ENCODE data around the gene SYNE1. TPM values are rescaled to one million over a fixed set of nuclear protein-coding genes. Genes with fewer than 3 reads are reported as not detected.
"Not testable (repeated sequence)": the region's sequence is repeated elsewhere in the genome, so short reads cannot be mapped to it uniquely, and the experiment has no call there.

Gene SYNE1
- total RNA-seq, 1 experiment from 2014 or later, result 23.0 TPM

DNA sequence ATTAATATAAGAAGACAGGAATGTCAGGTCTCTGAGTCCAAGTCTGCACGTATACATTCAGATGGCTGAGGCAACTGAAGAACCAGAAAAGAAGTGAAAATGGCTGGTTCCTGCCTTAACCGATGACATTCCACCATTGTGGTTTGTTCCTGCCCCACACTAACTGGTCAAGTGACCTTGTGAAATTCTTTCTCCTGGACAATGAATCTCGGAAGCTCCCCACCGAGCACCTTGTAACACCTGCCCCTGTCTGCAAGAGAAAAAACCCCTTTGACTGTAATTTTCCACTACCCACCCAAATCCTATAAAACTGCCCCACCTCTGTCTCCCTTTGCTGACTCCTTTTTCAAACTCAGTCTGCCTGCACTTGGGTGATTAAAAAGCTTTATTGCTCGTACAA, 140.4 kb downstream of the SYNE1 start:
- Histone ChIP-seq H3K36me3 (ENCODE audit: control insufficient read depth, insufficient read depth, low read length) (no peaks in the 10 kb centered on the region), H3K9me3 (no peaks in the 10 kb centered on the region), H3K4me1 (no peaks in the 10 kb centered on the region), H3K27me3 (replicated peaks; ENCODE audit: control insufficient read depth, insufficient read depth, low read length) (no peaks in the 10 kb centered on the region), H3K4me3 (ENCODE audit: low read depth, low read length) (no peak overlapping the region)
- peaks cover 3% of the 10 kb centered on the region for H3K27me3 Mint-ChIP-seq (ENCODE audit: insufficient read depth, unreplicated experiment)
- no peaks in the 10 kb centered on the region for H3K36me3 Mint-ChIP-seq (ENCODE audit: insufficient read depth, unreplicated experiment)
- intact Hi-C loops (cut with micrococcal nuclease; ENCODE audit: unreplicated experiment), result no loop called here
- no peaks in the 10 kb centered on the region for H3K9me3 Mint-ChIP-seq (ENCODE audit: unreplicated experiment)
- POLR2A ChIA-PET, result no interaction called here
- TF ChIP-seq, protein P1, sequence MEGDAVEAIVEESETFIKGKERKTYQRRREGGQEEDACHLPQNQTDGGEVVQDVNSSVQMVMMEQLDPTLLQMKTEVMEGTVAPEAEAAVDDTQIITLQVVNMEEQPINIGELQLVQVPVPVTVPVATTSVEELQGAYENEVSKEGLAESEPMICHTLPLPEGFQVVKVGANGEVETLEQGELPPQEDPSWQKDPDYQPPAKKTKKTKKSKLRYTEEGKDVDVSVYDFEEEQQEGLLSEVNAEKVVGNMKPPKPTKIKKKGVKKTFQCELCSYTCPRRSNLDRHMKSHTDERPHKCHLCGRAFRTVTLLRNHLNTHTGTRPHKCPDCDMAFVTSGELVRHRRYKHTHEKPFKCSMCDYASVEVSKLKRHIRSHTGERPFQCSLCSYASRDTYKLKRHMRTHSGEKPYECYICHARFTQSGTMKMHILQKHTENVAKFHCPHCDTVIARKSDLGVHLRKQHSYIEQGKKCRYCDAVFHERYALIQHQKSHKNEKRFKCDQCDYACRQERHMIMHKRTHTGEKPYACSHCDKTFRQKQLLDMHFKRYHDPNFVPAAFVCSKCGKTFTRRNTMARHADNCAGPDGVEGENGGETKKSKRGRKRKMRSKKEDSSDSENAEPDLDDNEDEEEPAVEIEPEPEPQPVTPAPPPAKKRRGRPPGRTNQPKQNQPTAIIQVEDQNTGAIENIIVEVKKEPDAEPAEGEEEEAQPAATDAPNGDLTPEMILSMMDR (IDR thresholded peaks at IDR 0.05; ENCODE audit: insufficient read depth in 1 of 2, low read depth in 1 of 2, low read length in 1 of 2, severe bottlenecking in 1 of 2, unreplicated experiment in 1 of 2), result no peak
- CTCF ChIA-PET, result no interaction called here
- H3K4me3 Mint-ChIP-seq (ENCODE audit: unreplicated experiment), result no peak overlapping the region
- no peak overlapping the region for H3K27ac Mint-ChIP-seq (ENCODE audit: unreplicated experiment)
- no TSS peak for BruUV-seq (replicated peaks)
- no peak for DNase-seq
- H3K4me1 Mint-ChIP-seq (ENCODE audit: low read depth, unreplicated experiment), result no peaks in the 10 kb centered on the region

DNA sequence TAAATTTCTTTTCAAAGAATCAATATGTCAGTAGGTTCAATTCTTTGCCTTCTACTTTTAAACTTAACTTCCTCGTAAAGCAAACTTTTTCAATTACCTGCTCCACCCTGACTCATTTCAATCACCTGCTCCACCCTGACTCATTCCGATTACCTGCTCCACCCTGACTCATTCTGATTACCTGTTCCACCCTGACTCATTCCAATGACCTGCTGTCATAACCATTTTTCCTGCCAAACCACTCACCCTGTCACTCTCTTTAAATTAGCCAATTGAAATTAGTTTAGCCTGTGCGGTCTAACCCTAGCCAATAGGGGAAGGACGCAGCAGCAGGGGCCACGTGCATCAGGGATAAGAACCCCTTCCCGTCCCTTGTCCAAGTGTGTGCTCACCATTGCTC, 141.7 kb downstream of the SYNE1 start:
- H3K36me3 Mint-ChIP-seq (ENCODE audit: insufficient read depth, unreplicated experiment); intact Hi-C loops (cut with micrococcal nuclease; ENCODE audit: unreplicated experiment); H3K27me3 Mint-ChIP-seq (ENCODE audit: insufficient read depth, unreplicated experiment); H3K36me3 ChIP-seq (ENCODE audit: control insufficient read depth, insufficient read depth, low read length); H3K27ac Mint-ChIP-seq (ENCODE audit: unreplicated experiment); H3K4me3 ChIP-seq (ENCODE audit: low read depth, low read length); POLR2A ChIA-PET; H3K27me3 ChIP-seq (replicated peaks; ENCODE audit: control insufficient read depth, insufficient read depth, low read length); H3K9me3 ChIP-seq; BruUV-seq (replicated peaks); H3K4me3 Mint-ChIP-seq (ENCODE audit: unreplicated experiment); DNase-seq; H3K4me1 Mint-ChIP-seq (ENCODE audit: low read depth, unreplicated experiment); H3K9me3 Mint-ChIP-seq (ENCODE audit: unreplicated experiment); H3K4me1 ChIP-seq; CTCF ChIA-PET: not testable (repeated sequence)

DNA sequence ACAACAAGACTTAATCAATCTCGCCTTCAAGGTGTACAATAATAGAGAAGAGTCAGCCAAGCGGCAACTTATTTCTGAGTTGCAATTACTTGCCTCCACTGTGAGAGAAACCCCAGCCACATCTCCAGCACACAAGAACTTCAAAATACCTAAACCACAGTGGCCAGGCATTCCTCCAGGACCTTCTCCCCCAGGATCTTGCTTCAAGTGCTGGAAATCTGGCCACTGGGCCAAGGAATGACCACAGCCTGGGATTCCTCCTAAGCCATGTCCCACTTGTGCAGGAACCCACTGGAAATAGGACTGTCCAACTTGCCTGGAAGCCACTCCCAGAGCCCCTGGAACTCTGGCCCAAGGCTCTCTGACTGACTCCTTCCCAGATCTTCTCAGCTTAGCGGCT, 144.9 kb downstream of the SYNE1 start:
- H3K27me3 Mint-ChIP-seq (ENCODE audit: insufficient read depth, unreplicated experiment); H3K4me3 Mint-ChIP-seq (ENCODE audit: unreplicated experiment); H3K9me3 Mint-ChIP-seq (ENCODE audit: unreplicated experiment); H3K36me3 Mint-ChIP-seq (ENCODE audit: insufficient read depth, unreplicated experiment); H3K4me1 ChIP-seq; H3K27me3 ChIP-seq (replicated peaks; ENCODE audit: control insufficient read depth, insufficient read depth, low read length); POLR2A ChIA-PET; DNase-seq; H3K9me3 ChIP-seq; H3K27ac Mint-ChIP-seq (ENCODE audit: unreplicated experiment); H3K4me1 Mint-ChIP-seq (ENCODE audit: low read depth, unreplicated experiment); H3K36me3 ChIP-seq (ENCODE audit: control insufficient read depth, insufficient read depth, low read length); CTCF ChIA-PET; H3K4me3 ChIP-seq (ENCODE audit: low read depth, low read length); intact Hi-C loops (cut with micrococcal nuclease; ENCODE audit: unreplicated experiment); BruUV-seq (replicated peaks): not testable (repeated sequence)

DNA sequence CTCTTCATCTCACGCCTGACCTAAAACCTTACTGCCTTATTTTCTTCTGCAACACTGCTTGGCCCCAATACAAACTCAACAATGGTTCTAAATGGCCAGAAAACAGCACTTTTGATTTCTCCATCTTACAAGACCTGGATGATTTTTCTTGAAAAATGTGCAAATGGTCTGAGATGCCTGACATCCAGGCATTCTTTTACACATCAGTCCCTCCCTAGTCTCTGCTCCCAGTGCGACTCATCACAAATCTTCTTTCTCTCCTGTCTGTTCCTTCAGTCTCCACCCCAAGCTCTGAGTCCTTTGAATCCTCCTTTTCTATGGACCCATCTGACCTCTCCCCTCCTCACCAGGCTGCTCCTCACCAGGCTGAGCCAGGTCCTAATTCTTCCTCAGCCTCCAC, 145.7 kb downstream of the SYNE1 start:
- DNase-seq; intact Hi-C loops (cut with micrococcal nuclease; ENCODE audit: unreplicated experiment); H3K9me3 Mint-ChIP-seq (ENCODE audit: unreplicated experiment); BruUV-seq (replicated peaks); H3K36me3 Mint-ChIP-seq (ENCODE audit: insufficient read depth, unreplicated experiment); H3K4me1 ChIP-seq; H3K4me3 ChIP-seq (ENCODE audit: low read depth, low read length); H3K36me3 ChIP-seq (ENCODE audit: control insufficient read depth, insufficient read depth, low read length); CTCF ChIA-PET; H3K27me3 Mint-ChIP-seq (ENCODE audit: insufficient read depth, unreplicated experiment); POLR2A ChIA-PET; H3K4me1 Mint-ChIP-seq (ENCODE audit: low read depth, unreplicated experiment); H3K27ac Mint-ChIP-seq (ENCODE audit: unreplicated experiment); H3K9me3 ChIP-seq; H3K4me3 Mint-ChIP-seq (ENCODE audit: unreplicated experiment); H3K27me3 ChIP-seq (replicated peaks; ENCODE audit: control insufficient read depth, insufficient read depth, low read length): not testable (repeated sequence)

DNA sequence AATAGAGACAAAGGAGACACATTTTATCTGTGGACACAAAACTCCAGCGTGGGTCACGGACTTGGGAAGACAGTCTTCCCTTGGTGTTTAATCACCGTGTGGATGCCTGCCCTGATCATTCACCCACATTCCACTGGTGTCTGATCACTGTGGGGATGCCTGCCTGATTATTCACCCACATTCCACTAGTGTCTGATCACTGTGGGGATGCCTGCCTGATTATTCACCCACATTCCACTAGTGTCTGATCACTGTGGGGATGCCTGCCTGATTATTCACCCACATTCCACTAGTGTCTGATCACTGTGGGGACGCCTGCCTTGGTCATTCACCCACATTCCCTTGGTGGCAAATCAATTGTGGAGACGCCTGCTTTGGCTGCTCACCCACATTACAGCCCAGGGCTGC, 146.2 kb downstream of the SYNE1 start:
- H3K27me3 ChIP-seq (replicated peaks; ENCODE audit: control insufficient read depth, insufficient read depth, low read length); intact Hi-C loops (cut with micrococcal nuclease; ENCODE audit: unreplicated experiment); H3K4me3 ChIP-seq (ENCODE audit: low read depth, low read length); H3K4me3 Mint-ChIP-seq (ENCODE audit: unreplicated experiment); H3K36me3 ChIP-seq (ENCODE audit: control insufficient read depth, insufficient read depth, low read length); H3K27ac Mint-ChIP-seq (ENCODE audit: unreplicated experiment); BruUV-seq (replicated peaks); H3K4me1 Mint-ChIP-seq (ENCODE audit: low read depth, unreplicated experiment); POLR2A ChIA-PET; DNase-seq; H3K36me3 Mint-ChIP-seq (ENCODE audit: insufficient read depth, unreplicated experiment); H3K27me3 Mint-ChIP-seq (ENCODE audit: insufficient read depth, unreplicated experiment); H3K9me3 ChIP-seq; H3K4me1 ChIP-seq; CTCF ChIA-PET; H3K9me3 Mint-ChIP-seq (ENCODE audit: unreplicated experiment): not testable (repeated sequence)

Data from Caco-2 (cell line).